ENCODE measurements around the gene PRADC1.

The PRADC1 gene

GRCh38 chr2:73268830-73269685 is 36.0 kb upstream of the PRADC1 start:
- POLR2A ChIA-PET = no interaction called here

GRCh38 chr2:73268366-73268829 is 35.4 kb upstream of the PRADC1 start:
- TF ChIP-seq, protein P1, sequence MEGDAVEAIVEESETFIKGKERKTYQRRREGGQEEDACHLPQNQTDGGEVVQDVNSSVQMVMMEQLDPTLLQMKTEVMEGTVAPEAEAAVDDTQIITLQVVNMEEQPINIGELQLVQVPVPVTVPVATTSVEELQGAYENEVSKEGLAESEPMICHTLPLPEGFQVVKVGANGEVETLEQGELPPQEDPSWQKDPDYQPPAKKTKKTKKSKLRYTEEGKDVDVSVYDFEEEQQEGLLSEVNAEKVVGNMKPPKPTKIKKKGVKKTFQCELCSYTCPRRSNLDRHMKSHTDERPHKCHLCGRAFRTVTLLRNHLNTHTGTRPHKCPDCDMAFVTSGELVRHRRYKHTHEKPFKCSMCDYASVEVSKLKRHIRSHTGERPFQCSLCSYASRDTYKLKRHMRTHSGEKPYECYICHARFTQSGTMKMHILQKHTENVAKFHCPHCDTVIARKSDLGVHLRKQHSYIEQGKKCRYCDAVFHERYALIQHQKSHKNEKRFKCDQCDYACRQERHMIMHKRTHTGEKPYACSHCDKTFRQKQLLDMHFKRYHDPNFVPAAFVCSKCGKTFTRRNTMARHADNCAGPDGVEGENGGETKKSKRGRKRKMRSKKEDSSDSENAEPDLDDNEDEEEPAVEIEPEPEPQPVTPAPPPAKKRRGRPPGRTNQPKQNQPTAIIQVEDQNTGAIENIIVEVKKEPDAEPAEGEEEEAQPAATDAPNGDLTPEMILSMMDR (IDR thresholded peaks at IDR 0.05; ENCODE audit: insufficient read depth, low read length, missing control alignments) = no peak
- peak overlapping the region; percentile 20; the same call in 1 of the 2 replicates for H3K4me3 ChIP-seq (ENCODE audit: low read depth, low read length)
- no peak for DNase-seq (ENCODE audit: low read depth, low spot score)
- POLR2A ChIA-PET = no interaction called here
- CTCF ChIA-PET = interaction anchor here (0.7 to 1.5 kb wide), 5 partner anchors 8 to 376 kb away, joined by 3 to 4 read pairs (median 3); no protein-coding TSS in a partner anchor

More at GRCh38 chr2:73268830-73269685, 36.0 kb upstream of the PRADC1 start:
- DNase-seq (ENCODE audit: low read depth, low spot score) = no peak
- H3K4me3 ChIP-seq (ENCODE audit: low read depth, low read length) = peak overlapping the region; percentile 20
- CTCF ChIA-PET = interaction anchor here (0.7 to 1.5 kb wide), 5 partner anchors 9 to 376 kb away, joined by 3 to 4 read pairs (median 3); no protein-coding TSS in a partner anchor
- TF ChIP-seq, protein P1 (IDR thresholded peaks at IDR 0.05; ENCODE audit: insufficient read depth, low read length, missing control alignments) = peak; percentile 6

DNA sequence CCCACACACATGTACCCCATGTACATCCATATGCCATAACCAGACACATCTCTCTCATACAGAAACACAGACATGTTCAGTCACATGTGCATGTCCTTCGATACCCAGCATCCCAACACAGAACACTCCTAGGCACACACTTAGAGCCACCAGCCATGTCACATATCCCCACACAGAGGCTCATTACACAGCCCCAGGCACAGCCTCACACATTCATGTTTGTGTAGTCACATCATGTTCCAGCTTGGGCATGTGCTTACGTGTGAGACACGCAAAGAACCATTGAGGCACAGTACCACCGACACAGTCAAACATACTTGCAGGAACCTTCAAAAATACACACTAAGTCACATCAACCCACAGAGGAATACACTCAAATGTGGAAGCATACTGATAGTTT is 34.0 kb upstream of the PRADC1 start:
- POLR2A ChIA-PET = no interaction called here

DNA sequence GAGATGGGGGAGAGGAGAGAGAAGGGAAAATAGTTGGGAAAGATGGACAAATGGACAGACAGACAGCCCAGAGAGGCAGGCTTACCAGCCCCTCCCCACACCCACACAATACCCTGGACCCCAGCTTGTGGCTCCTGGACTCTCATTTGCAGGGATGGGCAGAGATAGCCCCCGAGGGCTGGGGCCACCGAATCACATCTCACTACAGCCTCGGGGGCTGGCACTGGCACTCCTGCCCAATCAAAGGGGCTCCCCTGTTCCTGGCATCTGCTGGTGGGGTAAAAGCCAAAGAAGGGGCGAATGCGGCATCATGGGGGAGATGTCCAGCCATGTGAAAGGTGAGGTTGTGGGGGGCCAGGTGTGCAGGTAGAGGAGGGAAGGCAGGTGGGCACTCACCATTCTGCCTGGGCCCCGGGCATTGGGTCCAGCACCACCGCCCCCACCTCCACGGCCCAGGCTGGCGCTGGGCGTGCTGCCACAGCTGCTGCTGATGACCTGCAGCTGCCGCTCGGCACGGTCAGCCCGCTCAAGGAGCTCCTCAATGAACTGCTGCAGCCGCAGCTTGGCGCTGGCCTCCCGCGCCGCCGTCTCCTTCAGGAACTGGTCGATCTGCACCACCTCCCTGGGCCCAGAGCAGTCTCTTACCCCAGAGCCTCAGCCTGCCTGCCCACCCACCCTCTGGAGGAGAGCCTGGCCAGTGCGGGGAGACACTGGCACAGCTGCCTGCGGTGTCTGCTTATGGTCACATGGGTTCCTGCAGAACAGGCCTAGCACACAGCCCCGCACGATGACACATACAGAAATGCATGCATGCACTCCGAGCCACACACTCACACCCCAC is 33.2 kb upstream of the PRADC1 start:
- TF ChIP-seq, protein P1 (IDR thresholded peaks at IDR 0.05; ENCODE audit: insufficient read depth, low read length, missing control alignments) = no peak
- ChIA-PET CTCF (no interaction called here), POLR2A (no interaction called here)

More for the DNA sequence above, 34.0 kb upstream of the PRADC1 start:
- TF ChIP-seq, protein P1 (IDR thresholded peaks at IDR 0.05; ENCODE audit: insufficient read depth, low read length, missing control alignments) = no peak
- DNase-seq (ENCODE audit: low read depth, low spot score) = no peak
- CTCF ChIA-PET = no interaction called here
- H3K4me3 ChIP-seq (ENCODE audit: low read depth, low read length) = no peak overlapping the region

DNA sequence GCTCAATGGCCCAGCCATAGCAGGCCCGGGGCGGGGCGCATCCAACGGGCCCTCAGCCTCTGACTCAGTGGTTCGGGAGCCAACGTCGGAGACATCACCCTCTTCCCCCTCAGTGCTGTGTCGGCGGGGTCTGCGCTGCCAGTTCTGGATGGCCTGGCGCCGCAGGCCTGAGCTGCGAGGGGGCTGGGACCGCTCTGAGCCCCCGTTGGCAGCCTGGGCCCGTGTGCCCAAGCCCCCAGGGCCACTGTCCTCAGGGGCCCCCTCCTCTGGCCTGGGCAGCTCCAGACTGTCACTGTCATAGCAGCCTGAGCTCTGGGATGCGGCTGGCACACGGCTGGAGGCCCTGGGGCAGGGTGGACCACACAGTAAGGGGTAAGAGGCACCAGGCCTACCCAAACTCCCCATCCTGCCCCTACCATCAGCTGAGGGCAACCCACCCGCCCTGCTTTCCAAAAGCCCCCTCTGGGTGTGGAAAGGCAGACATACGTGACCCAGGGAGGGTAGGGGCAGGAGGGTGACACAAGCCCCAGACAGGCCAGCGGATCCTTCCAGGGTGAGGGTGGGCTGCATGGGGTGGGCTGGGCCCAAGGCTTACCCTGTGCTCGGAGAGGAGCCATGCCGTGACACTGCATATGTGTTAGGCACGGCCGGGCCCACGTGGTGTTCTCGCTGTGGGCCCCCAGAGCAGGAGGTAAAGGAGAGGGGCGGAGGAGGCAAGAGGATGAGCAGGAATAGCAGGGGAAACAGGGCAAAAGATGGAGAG is 32.4 kb upstream of the PRADC1 start:
- H3K4me3 ChIP-seq (ENCODE audit: low read depth, low read length) = no peak overlapping the region
- TF ChIP-seq, protein P1 (IDR thresholded peaks at IDR 0.05; ENCODE audit: insufficient read depth, low read length, missing control alignments) = no peak
- POLR2A ChIA-PET = no interaction called here
- no peak for DNase-seq (ENCODE audit: low read depth, low spot score)
- CTCF ChIA-PET = no interaction called here

More for the DNA sequence above, 33.2 kb upstream of the PRADC1 start:
- H3K4me3 ChIP-seq (ENCODE audit: low read depth, low read length) = no peak overlapping the region
- no peak for DNase-seq (ENCODE audit: low read depth, low spot score)

All from AG04449 (cell line).